ENCODE measurements around the gene SHB. TPM values are rescaled to one million over a fixed set of nuclear protein-coding genes. Genes with fewer than 3 reads are reported as not detected.

Gene SHB
- total RNA-seq, 1 experiment from 2014 or later, result 27.1 TPM

GRCh38 chr9:37953206-37953774 lies 115.7 kb downstream of the SHB start:
- DNase-seq (ENCODE audit: low read depth), result no peak

- peak; percentile 89 for DNase-seq (ENCODE audit: low read depth)
Measured at GRCh38 chr9:37952731-37953130, 116.3 kb downstream of the SHB start.

- DNase-seq (ENCODE audit: low read depth), result no peak
Measured at GRCh38 chr9:37951671-37952449, 117.2 kb downstream of the SHB start.

GRCh38 chr9:37950561-37950960 lies 118.5 kb downstream of the SHB start:
- no peak for DNase-seq (ENCODE audit: low read depth)

GRCh38 chr9:37949576-37949975 lies 119.5 kb downstream of the SHB start:
- DNase-seq (ENCODE audit: low read depth), result peak; percentile 61

GRCh38 chr9:37948417-37948980 lies 120.5 kb downstream of the SHB start:
- no peak for DNase-seq (ENCODE audit: low read depth)

GRCh38 chr9:37947977-37948376 lies 121.0 kb downstream of the SHB start:
- DNase-seq (ENCODE audit: low read depth), result no peak

- DNase-seq (ENCODE audit: low read depth), result no peak
Measured at GRCh38 chr9:37947471-37947870, 121.6 kb downstream of the SHB start.

GRCh38 chr9:37946971-37947370 lies 122.1 kb downstream of the SHB start:
- no peak for DNase-seq (ENCODE audit: low read depth)

GRCh38 chr9:37946041-37946440 lies 123.0 kb downstream of the SHB start:
- DNase-seq (ENCODE audit: low read depth), result no peak

- DNase-seq (ENCODE audit: low read depth), result peak; percentile 74
Measured at GRCh38 chr9:37944671-37945481, 124.2 kb downstream of the SHB start.

GRCh38 chr9:37944266-37944650 lies 124.8 kb downstream of the SHB start:
- DNase-seq (ENCODE audit: low read depth), result peak; percentile 35

- DNase-seq (ENCODE audit: low read depth), result peak; percentile 83
Measured at GRCh38 chr9:37943345-37944265, 125.4 kb downstream of the SHB start.

- DNase-seq (ENCODE audit: low read depth), result no peak
Measured at GRCh38 chr9:37942621-37943344, 126.2 kb downstream of the SHB start.

- DNase-seq (ENCODE audit: low read depth), result no peak
Measured at GRCh38 chr9:37941253-37941652, 127.8 kb downstream of the SHB start.

GRCh38 chr9:37939575-37940095 lies 129.4 kb downstream of the SHB start:
- DNase-seq (ENCODE audit: low read depth), result no peak

GRCh38 chr9:37938121-37938891 lies 130.7 kb downstream of the SHB start:
- peak; percentile 78 for DNase-seq (ENCODE audit: low read depth)

GRCh38 chr9:37937366-37937765 lies 131.7 kb downstream of the SHB start:
- no peak for DNase-seq (ENCODE audit: low read depth)

- DNase-seq (ENCODE audit: low read depth), result peak; percentile 61
Measured at GRCh38 chr9:37936965-37937364, 132.1 kb downstream of the SHB start.

Data from LHCN-M2 (cell line).